ENCODE results near the gene AAR2. TPM values are rescaled to one million over a fixed set of nuclear protein-coding genes. Genes with fewer than 3 reads are reported as not detected.

The AAR2 gene
- total RNA-seq, 3 donors from 2014 or later (not counting 1 experiment from before 2014, with no cell fraction given) = 22.6 to 26.5 (median 25.6) TPM

DNA sequence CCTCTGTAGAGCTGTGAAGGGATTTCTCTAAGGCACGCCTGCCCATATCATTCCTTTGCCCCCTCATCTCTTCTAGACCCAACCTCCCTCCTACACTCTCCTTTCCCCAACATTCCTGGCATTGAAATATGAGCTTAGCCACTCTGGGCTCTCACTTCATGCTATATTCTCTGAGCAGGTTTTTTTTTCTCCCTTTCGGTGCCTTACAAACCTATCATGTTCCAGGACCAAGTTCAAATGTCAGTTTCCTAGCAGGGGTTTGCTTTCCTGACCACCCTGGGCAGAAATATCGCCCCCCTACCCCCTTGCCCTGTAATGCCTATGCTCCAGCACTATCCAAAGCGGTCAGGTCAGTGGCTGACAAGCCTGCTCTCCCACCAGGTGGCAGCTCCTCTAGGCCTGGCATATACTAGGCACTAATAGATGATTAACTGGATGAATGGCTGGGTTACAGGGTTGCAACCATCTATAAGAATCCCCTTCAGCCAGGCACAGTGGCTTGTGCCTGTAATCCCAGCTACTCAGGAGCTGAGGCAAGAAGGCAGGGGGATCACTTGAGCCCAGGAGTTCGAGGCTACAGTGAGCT, 25.7 kb upstream of the AAR2 start:
- H3K4me1 Mint-ChIP-seq = no peaks in the 10 kb centered on the region
- Histone ChIP-seq H3K4me3 (ENCODE audit: low read length) (no peak overlapping the region), H3K27me3 (ENCODE audit: control insufficient read depth, insufficient read depth, low read length) (no peaks in the 10 kb centered on the region), H3K36me3 (ENCODE audit: control insufficient read depth, insufficient read depth, low read length) (no peaks in the 10 kb centered on the region), H3K4me1 (ENCODE audit: control insufficient read depth, insufficient read depth, low read length) (no peaks in the 10 kb centered on the region), H3K27ac (ENCODE audit: low read length) (no peak overlapping the region), H3K9me3 (ENCODE audit: control insufficient read depth, insufficient read depth, low read length) (no peaks in the 10 kb centered on the region)
- DNase-seq (no peak), ATAC-seq (no peak)
- intact Hi-C loops (cut with micrococcal nuclease) = no loop called here
- H3K27me3 Mint-ChIP-seq (ENCODE audit: low read depth in 2 of 2) = peaks cover 0 to 9% of the 10 kb centered on the region in 2 donors
- no peaks in the 10 kb centered on the region for H3K36me3 Mint-ChIP-seq
- H3K27ac Mint-ChIP-seq = no peak overlapping the region
- H3K9me3 Mint-ChIP-seq = no peaks in the 10 kb centered on the region
- TF ChIP-seq, protein P1, sequence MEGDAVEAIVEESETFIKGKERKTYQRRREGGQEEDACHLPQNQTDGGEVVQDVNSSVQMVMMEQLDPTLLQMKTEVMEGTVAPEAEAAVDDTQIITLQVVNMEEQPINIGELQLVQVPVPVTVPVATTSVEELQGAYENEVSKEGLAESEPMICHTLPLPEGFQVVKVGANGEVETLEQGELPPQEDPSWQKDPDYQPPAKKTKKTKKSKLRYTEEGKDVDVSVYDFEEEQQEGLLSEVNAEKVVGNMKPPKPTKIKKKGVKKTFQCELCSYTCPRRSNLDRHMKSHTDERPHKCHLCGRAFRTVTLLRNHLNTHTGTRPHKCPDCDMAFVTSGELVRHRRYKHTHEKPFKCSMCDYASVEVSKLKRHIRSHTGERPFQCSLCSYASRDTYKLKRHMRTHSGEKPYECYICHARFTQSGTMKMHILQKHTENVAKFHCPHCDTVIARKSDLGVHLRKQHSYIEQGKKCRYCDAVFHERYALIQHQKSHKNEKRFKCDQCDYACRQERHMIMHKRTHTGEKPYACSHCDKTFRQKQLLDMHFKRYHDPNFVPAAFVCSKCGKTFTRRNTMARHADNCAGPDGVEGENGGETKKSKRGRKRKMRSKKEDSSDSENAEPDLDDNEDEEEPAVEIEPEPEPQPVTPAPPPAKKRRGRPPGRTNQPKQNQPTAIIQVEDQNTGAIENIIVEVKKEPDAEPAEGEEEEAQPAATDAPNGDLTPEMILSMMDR (IDR thresholded peaks at IDR 0.05) = no peak
- 74% methylated on average over 5 of the region's 5 CpGs for WGBS (ENCODE audit: insufficient coverage)
- no peak overlapping the region for H3K4me3 Mint-ChIP-seq

- Histone ChIP-seq H3K27ac (ENCODE audit: low read length) (no peak overlapping the region), H3K4me3 (ENCODE audit: low read length) (no peak overlapping the region), H3K27me3 (ENCODE audit: control insufficient read depth, insufficient read depth, low read length) (no peaks in the 10 kb centered on the region), H3K36me3 (ENCODE audit: control insufficient read depth, insufficient read depth, low read length) (no peaks in the 10 kb centered on the region), H3K4me1 (ENCODE audit: control insufficient read depth, insufficient read depth, low read length) (no peaks in the 10 kb centered on the region), H3K9me3 (ENCODE audit: control insufficient read depth, insufficient read depth, low read length) (no peaks in the 10 kb centered on the region)
- peaks cover 2 to 7% of the 10 kb centered on the region in 2 donors for H3K4me1 Mint-ChIP-seq
- 43% methylated on average over 1 of the region's 2 CpGs for WGBS (ENCODE audit: insufficient coverage)
- H3K27me3 Mint-ChIP-seq (ENCODE audit: low read depth in 2 of 2) = peaks cover 5 to 9% of the 10 kb centered on the region in 2 donors
- intact Hi-C loops (cut with micrococcal nuclease) = no loop called here
- no peaks in the 10 kb centered on the region for H3K9me3 Mint-ChIP-seq
- DNase-seq = no peak
- no peak overlapping the region for H3K4me3 Mint-ChIP-seq
- no peaks in the 10 kb centered on the region for H3K36me3 Mint-ChIP-seq
- TF ChIP-seq, protein P1 (IDR thresholded peaks at IDR 0.05) = no peak
- ATAC-seq = no peak
- no peak overlapping the region for H3K27ac Mint-ChIP-seq
Measured at GRCh38 chr20:36213362-36213761, 22.9 kb upstream of the AAR2 start.

GRCh38 chr20:36214684-36215256, 21.5 kb upstream of the AAR2 start:
- H3K27ac Mint-ChIP-seq = no peak overlapping the region
- H3K27ac ChIP-seq (ENCODE audit: low read length) = no peak overlapping the region
- no peaks in the 10 kb centered on the region for H3K36me3 Mint-ChIP-seq
- H3K27me3 ChIP-seq (ENCODE audit: control insufficient read depth, insufficient read depth, low read length) = no peaks in the 10 kb centered on the region
- intact Hi-C loops (cut with micrococcal nuclease) = no loop called here
- DNase-seq = peak in 1 of 2 donors; percentile 47
- peaks cover 4 to 9% of the 10 kb centered on the region in 2 donors for H3K4me1 Mint-ChIP-seq
- no peaks in the 10 kb centered on the region for H3K36me3 ChIP-seq (ENCODE audit: control insufficient read depth, insufficient read depth, low read length)
- H3K9me3 Mint-ChIP-seq = no peaks in the 10 kb centered on the region
- H3K4me1 ChIP-seq (ENCODE audit: control insufficient read depth, insufficient read depth, low read length) = no peaks in the 10 kb centered on the region
- ATAC-seq = peak in 2 of 3 donors; percentile 47 to 54
- no peak overlapping the region for H3K4me3 ChIP-seq (ENCODE audit: low read length)
- no peaks in the 10 kb centered on the region for H3K9me3 ChIP-seq (ENCODE audit: control insufficient read depth, insufficient read depth, low read length)
- H3K4me3 Mint-ChIP-seq = no peak overlapping the region
- TF ChIP-seq, protein P1 (IDR thresholded peaks at IDR 0.05) = no peak
- WGBS (ENCODE audit: insufficient coverage) = 59% methylated on average over 5 of the region's 5 CpGs
- H3K27me3 Mint-ChIP-seq (ENCODE audit: low read depth in 2 of 2) = peaks cover 0 to 9% of the 10 kb centered on the region in 2 donors

All from natural killer cell (primary cell).